GM12872 (cell line): ENCODE data around the gene TRIM62.

Experiments
- TF ChIP-seq, protein P1 (sequence below): IDR thresholded peaks from 3 replicates; pipeline ENCODE4 v1.5.1; 2011; ENCODE audit warnings: low read depth, mild to moderate bottlenecking, low read length, moderate library complexity; ENCODE audit not compliant: insufficient read depth

The TRIM62 gene

DNA sequence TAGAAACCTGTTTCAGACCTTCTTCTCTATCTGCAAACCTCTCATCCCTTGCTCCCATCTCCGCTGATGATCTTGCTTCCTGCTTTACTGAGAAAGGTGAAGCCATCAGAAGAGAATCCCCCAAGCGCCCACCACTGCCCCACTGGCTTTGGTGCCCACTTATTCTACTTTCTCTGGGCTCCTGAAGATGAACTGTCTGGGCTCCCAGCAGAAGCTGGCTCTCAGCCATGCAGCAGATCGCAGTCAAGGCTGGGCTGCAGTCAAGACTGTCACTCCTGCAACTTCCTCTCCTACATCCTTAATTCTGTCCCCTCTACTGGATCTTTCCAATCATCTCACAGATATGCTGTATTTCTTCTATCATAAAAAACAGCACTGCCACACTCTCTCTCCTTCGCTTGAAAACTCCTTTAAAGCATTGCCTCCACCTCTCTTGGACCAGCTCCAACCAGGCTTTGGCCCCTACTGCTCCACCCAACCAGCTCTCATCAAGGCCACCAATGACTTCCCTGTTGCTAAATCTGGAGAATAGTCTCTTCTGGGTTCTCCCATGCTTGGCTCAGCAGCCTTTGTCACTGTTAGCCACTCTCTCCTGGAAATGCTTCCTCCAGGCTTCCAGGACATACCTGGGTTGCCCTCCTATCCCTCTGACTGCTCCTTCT is 25.8 kb downstream of the TRIM62 start:
- TF ChIP-seq, protein P1, sequence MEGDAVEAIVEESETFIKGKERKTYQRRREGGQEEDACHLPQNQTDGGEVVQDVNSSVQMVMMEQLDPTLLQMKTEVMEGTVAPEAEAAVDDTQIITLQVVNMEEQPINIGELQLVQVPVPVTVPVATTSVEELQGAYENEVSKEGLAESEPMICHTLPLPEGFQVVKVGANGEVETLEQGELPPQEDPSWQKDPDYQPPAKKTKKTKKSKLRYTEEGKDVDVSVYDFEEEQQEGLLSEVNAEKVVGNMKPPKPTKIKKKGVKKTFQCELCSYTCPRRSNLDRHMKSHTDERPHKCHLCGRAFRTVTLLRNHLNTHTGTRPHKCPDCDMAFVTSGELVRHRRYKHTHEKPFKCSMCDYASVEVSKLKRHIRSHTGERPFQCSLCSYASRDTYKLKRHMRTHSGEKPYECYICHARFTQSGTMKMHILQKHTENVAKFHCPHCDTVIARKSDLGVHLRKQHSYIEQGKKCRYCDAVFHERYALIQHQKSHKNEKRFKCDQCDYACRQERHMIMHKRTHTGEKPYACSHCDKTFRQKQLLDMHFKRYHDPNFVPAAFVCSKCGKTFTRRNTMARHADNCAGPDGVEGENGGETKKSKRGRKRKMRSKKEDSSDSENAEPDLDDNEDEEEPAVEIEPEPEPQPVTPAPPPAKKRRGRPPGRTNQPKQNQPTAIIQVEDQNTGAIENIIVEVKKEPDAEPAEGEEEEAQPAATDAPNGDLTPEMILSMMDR = no peak

DNA sequence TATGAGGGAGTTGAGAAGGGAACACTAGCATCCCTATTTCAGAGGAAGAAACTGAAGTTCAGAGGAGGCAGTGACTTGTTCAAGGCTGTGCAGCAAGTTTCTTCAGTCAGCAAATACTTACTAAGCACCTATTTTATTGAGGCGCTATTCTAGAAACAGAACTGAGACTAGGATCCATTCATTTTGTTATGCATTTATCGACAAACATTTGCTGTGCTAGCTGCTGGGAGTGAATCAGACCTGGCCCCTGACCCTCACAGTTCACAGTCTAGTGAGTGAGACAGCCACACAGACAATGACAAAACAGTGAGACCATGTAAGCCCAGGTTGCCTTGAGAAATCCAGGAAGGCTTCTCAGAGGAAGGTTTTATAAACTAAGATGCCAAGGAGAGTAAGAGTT is 28.2 kb downstream of the TRIM62 start:
- TF ChIP-seq, protein P1 = no peak

DNA sequence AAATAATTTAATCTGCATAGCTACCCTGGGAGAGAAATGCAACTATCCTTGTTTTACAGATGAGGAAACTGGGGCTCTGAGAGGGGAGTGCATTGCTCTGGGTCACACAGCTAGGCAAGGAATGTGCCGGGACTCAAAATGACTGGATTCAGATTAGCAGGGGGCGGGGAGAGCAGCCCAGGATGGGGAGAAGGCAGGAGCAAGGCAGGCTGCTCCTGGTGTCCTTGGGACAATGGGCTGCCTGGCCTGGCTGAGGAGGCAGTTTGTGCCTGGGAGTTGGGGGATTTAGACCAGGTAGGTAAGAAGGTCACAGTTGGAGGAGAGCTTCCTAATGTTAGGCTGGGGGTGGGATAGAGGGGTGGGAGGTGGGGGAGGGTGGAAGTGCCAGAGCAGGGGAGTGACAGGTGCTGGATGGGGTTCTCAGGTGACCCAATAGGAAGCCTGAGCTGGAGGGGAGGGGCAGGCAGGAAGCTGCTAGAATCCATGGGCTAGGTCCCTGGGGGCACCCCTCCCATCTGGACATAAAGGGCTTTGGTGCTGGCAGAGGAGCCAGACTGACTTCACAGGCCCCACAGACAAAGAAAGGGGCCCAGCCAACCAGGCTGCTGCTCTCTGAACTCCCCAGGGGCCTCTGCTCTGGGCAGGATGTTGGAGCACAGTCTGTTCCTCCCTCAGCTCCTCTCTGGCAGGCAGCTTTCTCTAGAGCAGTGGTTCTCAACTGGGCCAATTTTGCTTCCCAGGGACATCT is 29.0 kb downstream of the TRIM62 start:
- TF ChIP-seq, protein P1 = no peak

DNA sequence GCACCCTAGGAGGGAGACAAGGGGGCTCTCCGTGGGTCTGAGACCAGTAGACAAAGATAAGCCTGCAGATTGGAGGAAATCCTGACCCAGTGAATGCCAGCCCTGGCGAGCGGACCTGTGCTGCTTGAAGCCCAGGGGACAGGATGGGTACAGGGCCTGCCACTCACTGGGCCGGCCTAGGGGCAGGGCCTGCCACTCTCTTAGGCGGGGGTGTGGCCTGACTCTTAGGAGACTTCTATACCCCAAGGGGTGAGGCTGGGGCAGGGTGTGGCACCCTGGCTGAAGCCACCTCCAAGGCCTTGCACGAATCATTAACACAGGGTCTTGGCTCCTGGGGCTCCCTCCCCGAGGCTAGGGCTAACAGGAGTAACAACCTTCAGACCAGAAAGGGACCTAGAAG is 30.7 kb downstream of the TRIM62 start:
- TF ChIP-seq, protein P1 = no peak

DNA sequence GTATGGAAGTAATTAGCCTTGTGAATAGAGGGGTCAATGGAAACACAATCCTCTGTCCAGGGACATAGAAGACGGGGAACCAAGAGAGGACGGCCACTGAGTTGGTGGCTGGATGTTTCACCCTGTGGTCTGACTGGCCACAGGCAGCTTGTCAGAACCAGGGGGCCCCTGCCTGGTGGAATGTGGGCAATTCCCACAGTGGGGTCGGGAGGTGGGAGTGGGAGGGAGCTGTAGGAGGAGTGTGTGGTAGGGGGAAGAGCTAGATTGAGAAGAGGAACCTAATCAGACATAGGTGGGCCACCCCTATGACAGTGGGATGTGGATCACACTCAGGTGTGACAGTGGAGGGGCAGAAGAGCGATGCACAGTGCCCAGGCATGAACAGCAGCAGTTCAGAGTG is 31.3 kb downstream of the TRIM62 start:
- TF ChIP-seq, protein P1 = no peak

DNA sequence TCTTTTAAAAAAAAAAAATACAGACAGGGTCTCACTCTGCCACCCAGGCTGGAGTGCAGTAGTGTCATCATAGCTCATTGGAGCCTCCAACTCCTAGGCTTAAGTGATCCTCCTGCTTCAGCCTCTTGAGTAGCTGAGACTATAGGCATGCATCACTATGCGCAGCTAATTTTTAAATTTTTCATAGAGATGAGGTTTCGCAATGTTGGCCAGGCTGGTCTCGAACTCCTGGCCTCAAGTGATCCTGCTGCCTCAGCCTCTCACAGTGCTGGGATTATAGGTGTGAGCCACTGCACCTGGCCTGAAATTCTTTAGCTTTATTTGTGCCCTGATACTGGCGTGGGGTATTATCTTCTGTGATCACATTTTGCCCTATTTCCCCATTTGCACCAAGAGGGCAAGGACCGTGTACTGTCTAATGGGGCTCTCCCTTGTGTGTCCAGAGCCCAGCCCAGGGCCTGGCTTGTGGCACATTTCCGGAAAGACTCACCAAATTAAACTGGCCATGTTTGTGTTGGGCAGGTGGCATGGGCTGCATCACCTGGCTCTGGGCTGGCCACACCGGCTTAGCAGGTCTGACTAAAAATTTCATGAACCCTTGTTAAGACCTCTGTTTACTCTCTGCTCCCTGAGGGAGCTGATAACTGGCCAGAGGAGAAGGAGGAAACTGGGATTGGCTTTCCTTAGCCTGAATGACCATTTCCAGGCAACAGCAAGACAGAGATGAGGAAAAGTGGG is 32.2 kb downstream of the TRIM62 start:
- TF ChIP-seq, protein P1 = no peak

DNA sequence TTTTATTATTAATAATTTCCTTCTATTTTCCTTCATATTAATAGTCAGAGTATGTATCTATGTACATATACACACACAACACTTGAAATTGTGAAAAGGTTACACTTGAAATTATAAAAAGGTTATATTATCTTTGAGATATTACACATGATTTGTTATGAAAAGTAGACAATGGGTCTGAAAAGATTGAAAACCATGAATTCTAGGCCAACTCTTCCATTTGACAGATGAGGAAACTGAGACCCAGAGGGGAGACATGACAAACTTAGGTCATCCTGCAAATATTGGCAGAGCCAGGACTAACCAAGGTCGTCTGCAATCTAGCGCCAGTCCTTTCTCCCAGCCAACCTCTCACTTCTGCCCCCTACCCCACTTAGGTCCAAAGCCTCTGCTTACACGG is 33.2 kb downstream of the TRIM62 start:
- TF ChIP-seq, protein P1 = no peak
